Measurements from ENCODE around the gene JMJD8.

- no peak for TF ChIP-seq POLR2AphosphoS5 (IDR thresholded peaks at IDR 0.05; ENCODE audit: low read depth, low read length)
- TF ChIP-seq TAF1 (IDR thresholded peaks at IDR 0.05; ENCODE audit: borderline replicate concordance, insufficient read depth, low read length): no peak
- TF ChIP-seq REST (IDR thresholded peaks at IDR 0.05; ENCODE audit: insufficient read depth in 1 of 2, low read depth in 2 of 2, low read length in 2 of 2): no peak
Measured at GRCh38 chr16:686459-687260, 2.5 kb upstream of the JMJD8 start.

All from PFSK-1 (cell line).